SU-DHL-6 (cell line): ENCODE data around the gene HCAR1.

Experiments
- H2AFZ ChIP-seq: fragments of 200-600 bp; sonication (generic); 2 replicates; pipeline ENCODE4 v1.6.1; 2014; ENCODE audit warnings: low read depth, mild to moderate bottlenecking, moderate library complexity, mixed read lengths, antibody characterized with exemption, low read length; ENCODE audit not compliant: severe bottlenecking
- H3F3A ChIP-seq: fragments of 200-600 bp; shearing (Covaris generic); 2 replicates; pipeline ENCODE4 v1.6.0; 2016; ENCODE audit warnings: antibody characterized with exemption, mild to moderate bottlenecking; ENCODE audit not compliant: insufficient read depth
- H3K27ac ChIP-seq: fragments of 200-600 bp; sonication (generic); 2 replicates; pipeline ENCODE4 v1.5.1; 2016; ENCODE audit warnings: low read depth, mild to moderate bottlenecking, low read length, moderate library complexity, mixed read lengths
- H3K27me3 ChIP-seq: fragments of 200-600 bp; sonication (generic), shearing (Covaris generic); 2 replicates; pipeline ENCODE4 v1.6.0; 2014; ENCODE audit warnings: mild to moderate bottlenecking, low read length
- H3K36me3 ChIP-seq: fragments of 200-600 bp; sonication (generic); 2 replicates; pipeline ENCODE4 v1.6.1; 2014; ENCODE audit warnings: mild to moderate bottlenecking, low read length, mixed read lengths
- H3K4me2 ChIP-seq: fragments of 300-600, 200-600 bp; shearing (Covaris generic), sonication (generic); 2 replicates; pipeline ENCODE4 v1.6.0; 2014; ENCODE audit warnings: low read length, low read depth, mild to moderate bottlenecking; ENCODE audit not compliant: poor library complexity, severe bottlenecking
- H3K4me3 ChIP-seq: fragments of 200-600 bp; sonication (generic); 2 replicates; pipeline ENCODE4 v1.5.1; 2014; ENCODE audit warnings: antibody characterized with exemption, low read length, mild to moderate bottlenecking, mixed read lengths; ENCODE audit not compliant: insufficient read depth, poor library complexity, severe bottlenecking
- H3K79me2 ChIP-seq: fragments of 200-600 bp; sonication (generic); 2 replicates; pipeline ENCODE4 v1.6.1; 2014; ENCODE audit warnings: mild to moderate bottlenecking, low read length, moderate library complexity; ENCODE audit not compliant: insufficient read depth
- H3K9ac ChIP-seq: fragments of 200-600 bp; sonication (generic); 2 replicates; pipeline ENCODE4 v1.7.0; 2014; ENCODE audit warnings: mild to moderate bottlenecking, low read length
- H3K9me2 ChIP-seq: fragments of 200-600 bp; sonication (generic); replicated peaks from 2 replicates; pipeline ENCODE4 v1.6.1; 2014; ENCODE audit warnings: low read length; ENCODE audit not compliant: insufficient read depth
- H3K9me3 ChIP-seq: fragments of 200-600 bp; sonication (generic); 2 replicates; pipeline ENCODE4 v1.6.1; 2014; ENCODE audit warnings: low read length, mixed read lengths; ENCODE audit not compliant: insufficient read depth
- H4K20me1 ChIP-seq: fragments of 200-600 bp; sonication (generic); 2 replicates; pipeline ENCODE4 v1.6.1; 2014; ENCODE audit warnings: low read depth, mild to moderate bottlenecking, antibody characterized with exemption, low read length, moderate library complexity, mixed read lengths
- EZH2phosphoT487 ChIP-seq: fragments of 200-600 bp; sonication (generic), shearing (Covaris generic); conservative IDR thresholded peaks from 2 replicates; pipeline ENCODE4 v1.6.1; 2018; ENCODE audit warnings: mild to moderate bottlenecking, antibody characterized with exemption, low read length, moderate library complexity, mixed read lengths
- TF ChIP-seq, protein P1 (sequence below): fragments of 200-600 bp; sonication (generic); IDR thresholded peaks from one replicate; pipeline ENCODE4 v1.5.1; 2017; ENCODE audit warnings: antibody characterized with exemption, mild to moderate bottlenecking, low read length, moderate library complexity; ENCODE audit not compliant: insufficient read depth, poor library complexity, severe bottlenecking

The HCAR1 gene

DNA sequence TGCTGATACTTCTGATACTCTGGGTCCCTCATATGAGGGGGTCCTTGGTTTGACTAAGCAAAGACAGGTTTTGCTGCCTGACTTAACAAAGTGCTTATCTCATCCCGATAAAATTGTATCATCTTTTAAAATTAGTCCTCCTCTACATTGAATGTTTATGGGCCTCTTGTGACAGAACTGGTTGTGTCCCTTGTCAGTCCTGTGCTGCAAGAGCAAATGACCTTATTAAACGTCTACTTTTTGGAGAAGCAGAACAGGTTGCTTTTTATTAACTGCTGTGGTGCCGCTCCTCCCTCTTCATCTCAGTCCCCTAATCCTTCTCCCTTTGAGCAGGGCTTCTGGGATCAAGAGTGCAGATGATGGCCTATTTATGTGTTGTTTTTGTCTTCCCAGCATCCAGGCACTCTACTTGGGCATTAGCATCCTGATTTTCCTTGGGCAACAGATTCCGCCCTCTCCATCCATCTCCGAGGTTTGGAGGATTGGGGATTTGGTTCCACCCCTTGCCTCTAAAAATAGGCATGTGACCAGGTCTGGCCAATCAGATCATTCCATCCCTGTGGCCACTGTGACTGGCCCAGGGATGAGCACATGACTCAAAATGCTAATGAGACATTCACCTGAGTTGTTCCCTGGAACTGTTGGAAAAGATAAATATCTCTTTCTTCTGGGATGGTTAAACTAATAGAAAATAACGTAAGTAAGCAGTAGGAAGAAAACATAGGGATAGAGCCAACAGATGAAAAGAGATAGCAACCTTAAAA lies 19.1 kb upstream of the HCAR1 start:
- peaks cover 14% of the 10 kb centered on the region for H3K79me2 ChIP-seq

DNA sequence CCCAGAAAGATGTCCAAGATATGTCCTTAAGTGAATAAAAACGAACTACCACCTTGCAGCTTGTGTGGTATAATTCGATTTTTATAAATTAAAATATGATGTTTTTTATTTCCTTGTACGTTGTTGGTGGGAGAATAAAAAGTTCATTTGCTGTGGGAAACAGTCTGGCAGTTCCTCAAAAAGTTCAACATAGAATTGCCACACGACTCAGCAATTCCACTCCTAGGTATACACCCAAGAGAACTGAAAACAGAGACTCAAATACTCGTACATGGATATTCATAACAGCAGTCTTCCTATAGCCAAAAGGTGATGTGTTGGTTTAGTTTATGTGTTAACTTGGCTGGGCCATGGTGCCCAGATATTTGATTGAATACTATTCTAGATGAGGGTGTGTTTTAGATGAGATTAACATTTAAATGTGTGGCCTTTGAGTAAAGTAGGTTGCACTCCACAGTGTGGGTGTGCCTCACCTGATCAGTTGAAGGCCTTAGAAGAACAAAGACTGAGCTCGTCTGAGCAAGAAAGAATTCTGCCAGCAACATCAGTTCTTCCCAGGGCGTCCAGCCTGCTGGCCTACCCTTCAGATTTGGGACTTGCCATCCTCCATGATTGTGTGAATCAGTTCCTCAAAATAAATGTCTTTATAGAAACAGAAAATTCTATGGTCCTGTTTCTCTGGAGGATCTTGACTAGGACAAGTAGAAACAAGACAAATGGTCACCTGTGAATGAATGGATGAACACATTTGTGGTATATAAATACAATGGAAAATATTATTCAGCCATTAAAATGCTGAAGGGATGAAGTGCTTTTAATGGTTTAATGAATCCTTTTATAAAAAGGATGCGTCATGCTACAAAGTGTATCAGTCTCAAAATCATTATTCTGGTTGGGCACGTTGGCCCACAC lies 16.8 kb upstream of the HCAR1 start:
- Histone ChIP-seq H3K4me2 (no peak overlapping the region), H3K4me3 (no peak overlapping the region), H3K79me2 (no peaks in the 10 kb centered on the region), H3K27ac (no peak overlapping the region), H3F3A (no peaks in the 10 kb centered on the region), H3K36me3 (no peaks in the 10 kb centered on the region), H3K9me3 (no peaks in the 10 kb centered on the region), H2AFZ (no peak overlapping the region), H3K9me2 (no peaks in the 10 kb centered on the region), H3K9ac (no peak overlapping the region), H4K20me1 (no peaks in the 10 kb centered on the region), H3K27me3 (no peaks in the 10 kb centered on the region)
- no peak for TF ChIP-seq EZH2phosphoT487

More for the DNA sequence above, 19.1 kb upstream of the HCAR1 start:
- peaks cover 10% of the 10 kb centered on the region for H3K36me3 ChIP-seq
- TF ChIP-seq EZH2phosphoT487: no peak
- TF ChIP-seq, protein P1, sequence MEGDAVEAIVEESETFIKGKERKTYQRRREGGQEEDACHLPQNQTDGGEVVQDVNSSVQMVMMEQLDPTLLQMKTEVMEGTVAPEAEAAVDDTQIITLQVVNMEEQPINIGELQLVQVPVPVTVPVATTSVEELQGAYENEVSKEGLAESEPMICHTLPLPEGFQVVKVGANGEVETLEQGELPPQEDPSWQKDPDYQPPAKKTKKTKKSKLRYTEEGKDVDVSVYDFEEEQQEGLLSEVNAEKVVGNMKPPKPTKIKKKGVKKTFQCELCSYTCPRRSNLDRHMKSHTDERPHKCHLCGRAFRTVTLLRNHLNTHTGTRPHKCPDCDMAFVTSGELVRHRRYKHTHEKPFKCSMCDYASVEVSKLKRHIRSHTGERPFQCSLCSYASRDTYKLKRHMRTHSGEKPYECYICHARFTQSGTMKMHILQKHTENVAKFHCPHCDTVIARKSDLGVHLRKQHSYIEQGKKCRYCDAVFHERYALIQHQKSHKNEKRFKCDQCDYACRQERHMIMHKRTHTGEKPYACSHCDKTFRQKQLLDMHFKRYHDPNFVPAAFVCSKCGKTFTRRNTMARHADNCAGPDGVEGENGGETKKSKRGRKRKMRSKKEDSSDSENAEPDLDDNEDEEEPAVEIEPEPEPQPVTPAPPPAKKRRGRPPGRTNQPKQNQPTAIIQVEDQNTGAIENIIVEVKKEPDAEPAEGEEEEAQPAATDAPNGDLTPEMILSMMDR: no peak
- H3K4me3 ChIP-seq: no peak overlapping the region
- H3K9ac ChIP-seq: no peak overlapping the region
- no peak overlapping the region for H2AFZ ChIP-seq
- H3K9me3 ChIP-seq: no peaks in the 10 kb centered on the region
- no peaks in the 10 kb centered on the region for H3K9me2 ChIP-seq
- H4K20me1 ChIP-seq: no peaks in the 10 kb centered on the region
- H3K27me3 ChIP-seq: no peaks in the 10 kb centered on the region
- H3K4me2 ChIP-seq: no peak overlapping the region
- no peaks in the 10 kb centered on the region for H3F3A ChIP-seq
- no peak overlapping the region for H3K27ac ChIP-seq

DNA sequence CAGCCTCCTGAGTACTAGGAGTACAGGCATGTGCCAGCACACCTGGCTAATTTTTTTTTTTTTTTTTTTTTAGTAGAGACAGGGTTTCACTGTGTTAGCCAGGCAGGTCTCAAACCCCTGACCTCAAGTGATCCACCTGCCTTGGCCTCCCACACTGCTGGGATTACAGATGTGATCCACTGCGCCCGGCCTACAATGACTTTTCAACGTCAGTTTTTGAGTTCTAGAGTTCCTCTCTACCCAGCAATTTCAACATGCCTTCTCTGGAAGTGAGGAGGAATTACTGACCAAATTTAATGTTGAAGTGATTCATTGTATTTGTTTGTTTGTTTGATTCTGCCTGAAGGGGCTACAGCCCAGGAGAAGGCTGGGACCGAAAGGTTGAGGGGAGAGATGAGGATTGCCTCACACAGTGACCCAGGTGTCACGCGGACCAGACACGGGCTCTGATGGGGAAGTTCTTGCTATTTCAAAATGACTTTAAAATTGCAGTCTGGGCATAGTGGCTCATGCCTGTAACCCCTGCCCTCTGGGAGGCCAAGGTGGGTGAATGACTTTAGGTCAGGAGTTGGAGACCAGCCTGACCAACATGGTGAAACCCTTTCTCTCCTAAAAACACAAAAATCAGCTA lies 13.4 kb upstream of the HCAR1 start:
- H4K20me1 ChIP-seq: no peaks in the 10 kb centered on the region
- H3K27me3 ChIP-seq: no peaks in the 10 kb centered on the region
- no peak overlapping the region for H3K9ac ChIP-seq
- TF ChIP-seq, protein P1: no peak
- no peak for TF ChIP-seq EZH2phosphoT487
- no peaks in the 10 kb centered on the region for H3K9me2 ChIP-seq
- H3K79me2 ChIP-seq: no peaks in the 10 kb centered on the region
- H3K4me3 ChIP-seq: no peak overlapping the region
- no peaks in the 10 kb centered on the region for H3K36me3 ChIP-seq
- H3K27ac ChIP-seq: no peak overlapping the region
- H3K9me3 ChIP-seq: no peaks in the 10 kb centered on the region
- H3F3A ChIP-seq: no peaks in the 10 kb centered on the region
- H3K4me2 ChIP-seq: no peak overlapping the region
- no peak overlapping the region for H2AFZ ChIP-seq
